ENCODE data around the gene GGT5.
"Not testable (repeated sequence)": the region's sequence is repeated elsewhere in the genome, so short reads cannot be mapped to it uniquely, and the experiment has no call there.

GRCh38 chr22:24292202-24292830 lies 47.4 kb upstream of the GGT5 start:
- TF ChIP-seq EZH2phosphoT487 (IDR thresholded peaks at IDR 0.05; ENCODE audit: low read depth); CTCF (IDR thresholded peaks at IDR 0.05; ENCODE audit: low read depth, low read length): not testable (repeated sequence)

All from OCI-LY3 (cell line).